Measurements from ENCODE around the gene BCR.

- TF ChIP-seq YY1 (IDR thresholded peaks at IDR 0.05; ENCODE audit: insufficient read depth, insufficient read length), result no peak
- TF ChIP-seq ZNF274 (IDR thresholded peaks at IDR 0.05; ENCODE audit: low read depth, low read length), result no peak
Observed at GRCh38 chr22:23137905-23138561, 42.3 kb upstream of the BCR start.

Data from NT2/D1 (cell line).